CD4-positive, alpha-beta T cell treated with Interleukin-2 at 100 ng/mL for 4 hours (primary cell): ENCODE measurements around the gene IPO13.

Experiments
- DNase-seq: peaks from one replicate; pipeline ENCODE4 v3.0.0-alpha.2; 2020; ENCODE audit warnings: low spot score

IPO13 gene

GRCh38 chr1:43930168-43930948 is 16.4 kb upstream of the IPO13 start:
- DNase-seq, result no peak

GRCh38 chr1:43930949-43931275 is 15.8 kb upstream of the IPO13 start:
- DNase-seq, result no peak

DNA sequence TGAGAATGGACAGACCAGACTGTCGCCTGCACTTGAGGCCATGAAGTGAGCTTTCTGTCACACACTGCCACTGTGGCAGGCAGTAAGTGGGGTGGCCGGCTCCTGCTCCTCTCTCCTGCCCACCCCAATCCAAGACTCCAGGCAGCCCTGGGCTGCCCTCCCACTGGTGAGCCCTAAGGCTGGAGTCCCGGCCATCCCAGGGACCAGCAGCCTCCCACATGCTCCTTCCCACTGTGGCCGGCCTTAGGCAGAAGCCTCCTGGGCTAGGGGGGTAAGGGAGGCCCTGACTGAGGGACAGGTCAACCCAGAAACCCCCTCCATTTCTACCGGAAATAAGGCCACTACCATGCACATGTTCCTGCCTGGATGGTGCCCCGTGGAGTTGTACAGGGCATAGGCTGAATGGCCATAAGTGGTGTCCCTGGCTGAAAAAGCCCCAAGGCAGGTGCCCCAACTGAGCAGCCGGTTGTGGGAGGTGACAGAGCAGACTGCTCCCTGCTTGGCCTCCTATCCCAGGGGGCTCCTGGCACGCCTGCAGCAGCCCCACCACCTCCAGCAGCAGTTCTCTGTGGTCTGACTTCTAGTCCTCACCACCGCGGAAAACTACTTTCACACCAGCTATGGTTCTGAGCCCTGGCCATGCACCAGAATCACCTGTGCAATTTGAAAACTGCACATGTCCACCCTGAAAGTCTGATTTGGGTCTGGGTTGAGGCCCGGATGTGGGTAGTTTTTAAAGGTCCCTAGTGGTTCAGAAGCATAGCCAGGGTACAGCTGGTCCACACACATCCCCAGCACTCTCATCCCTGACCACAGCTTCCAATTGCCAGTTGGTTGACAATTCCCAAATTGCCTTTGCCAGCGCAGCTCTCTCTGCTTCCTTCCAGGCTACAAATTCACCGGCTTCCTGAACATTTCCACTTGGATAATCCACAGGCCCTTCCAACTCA is 14.8 kb upstream of the IPO13 start:
- DNase-seq, result no peak

DNA sequence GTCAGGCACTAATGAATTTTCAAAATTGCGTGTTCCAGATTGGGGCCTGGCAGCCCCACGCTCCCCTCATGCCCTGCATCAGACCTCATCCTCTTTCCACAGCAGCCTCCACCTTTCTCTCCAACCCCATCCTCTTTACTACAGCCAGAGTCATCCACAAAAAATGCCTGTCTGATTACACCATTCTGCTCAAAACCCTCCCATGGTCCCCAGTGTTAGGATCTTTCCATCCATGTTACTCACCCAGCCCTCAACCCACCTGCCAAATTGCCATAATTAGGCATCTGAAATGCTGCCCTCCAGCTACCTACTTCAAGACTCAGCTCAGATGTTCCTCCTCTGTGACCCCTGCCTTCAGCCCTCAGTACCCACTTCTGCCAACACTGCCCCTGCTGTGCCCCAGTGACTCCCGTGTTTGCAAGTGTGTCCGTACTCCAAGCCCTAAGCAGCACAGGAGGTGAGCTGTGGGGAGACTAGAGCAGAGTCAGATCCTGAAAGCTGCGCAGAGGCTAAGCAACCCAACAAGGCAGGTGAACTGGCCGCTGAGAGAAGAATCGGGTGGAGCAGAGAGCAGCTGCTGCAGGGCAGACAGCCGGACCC is 13.9 kb upstream of the IPO13 start:
- DNase-seq, result no peak

DNA sequence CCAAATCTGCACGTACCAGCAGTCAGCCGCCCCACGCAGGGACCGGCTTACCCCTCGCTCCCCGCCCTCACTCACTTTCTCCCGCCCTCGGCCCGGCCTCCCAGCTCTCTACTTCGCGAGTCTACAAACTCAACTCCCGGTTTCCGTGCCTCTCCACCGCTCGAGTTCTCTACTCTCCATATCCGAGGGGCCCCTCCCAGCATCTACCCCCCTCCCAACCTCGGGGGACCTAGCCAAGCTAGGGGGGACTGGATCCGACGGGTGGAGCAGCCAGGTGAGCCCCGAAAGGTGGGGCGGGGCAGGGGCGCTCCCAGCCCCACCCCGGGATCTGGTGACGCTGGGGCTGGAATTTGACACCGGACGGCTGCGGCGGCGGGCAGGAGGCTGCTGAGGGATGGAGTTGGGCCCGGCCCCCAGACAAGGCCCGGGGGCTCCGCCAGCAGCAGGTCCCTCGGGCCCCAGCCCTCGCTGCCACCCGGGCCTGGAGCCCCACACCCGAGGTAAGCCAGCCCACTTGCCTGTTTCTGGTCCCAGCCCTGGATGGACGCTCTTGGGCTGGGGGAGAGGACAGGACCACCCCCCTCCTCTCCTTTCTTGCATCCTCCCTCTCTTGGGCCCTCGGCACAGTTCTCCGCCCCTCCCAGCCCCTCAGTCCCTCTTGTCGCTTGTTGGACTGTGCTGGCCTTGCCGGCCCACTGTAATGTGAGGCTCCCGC is 13.2 kb upstream of the IPO13 start, which contains the start of gene ARTN:
Gene ARTN, plus strand, starts transcription at position 416 of the 715 bp plus-strand sequence. CDS start 1,856 bp downstream, outside the sequence.
- no peak for DNase-seq

- peak; percentile 42 for DNase-seq
These were observed 12.4 kb upstream of the IPO13 start for GRCh38 chr1:43934101-43934985.

DNA sequence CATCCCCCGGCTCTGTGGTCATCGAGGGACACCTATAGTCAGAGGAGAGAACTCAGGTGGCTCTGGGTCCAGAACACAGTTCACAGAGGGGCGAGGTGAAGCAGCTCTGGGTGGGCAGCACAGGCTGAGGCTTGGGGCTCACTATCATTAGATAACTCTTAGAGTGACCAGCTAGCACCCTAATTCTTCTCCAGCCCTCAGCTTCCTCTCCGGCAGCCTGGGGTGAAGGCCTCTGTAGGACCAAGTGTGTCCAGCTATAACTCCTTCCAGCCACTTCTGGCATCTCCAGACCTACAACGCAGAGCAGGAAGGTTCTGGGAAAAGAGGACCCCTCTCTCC is 11.8 kb upstream of the IPO13 start:
- no peak for DNase-seq

- DNase-seq, result no peak
These were observed 10.9 kb upstream of the IPO13 start for GRCh38 chr1:43935711-43936427.

DNA sequence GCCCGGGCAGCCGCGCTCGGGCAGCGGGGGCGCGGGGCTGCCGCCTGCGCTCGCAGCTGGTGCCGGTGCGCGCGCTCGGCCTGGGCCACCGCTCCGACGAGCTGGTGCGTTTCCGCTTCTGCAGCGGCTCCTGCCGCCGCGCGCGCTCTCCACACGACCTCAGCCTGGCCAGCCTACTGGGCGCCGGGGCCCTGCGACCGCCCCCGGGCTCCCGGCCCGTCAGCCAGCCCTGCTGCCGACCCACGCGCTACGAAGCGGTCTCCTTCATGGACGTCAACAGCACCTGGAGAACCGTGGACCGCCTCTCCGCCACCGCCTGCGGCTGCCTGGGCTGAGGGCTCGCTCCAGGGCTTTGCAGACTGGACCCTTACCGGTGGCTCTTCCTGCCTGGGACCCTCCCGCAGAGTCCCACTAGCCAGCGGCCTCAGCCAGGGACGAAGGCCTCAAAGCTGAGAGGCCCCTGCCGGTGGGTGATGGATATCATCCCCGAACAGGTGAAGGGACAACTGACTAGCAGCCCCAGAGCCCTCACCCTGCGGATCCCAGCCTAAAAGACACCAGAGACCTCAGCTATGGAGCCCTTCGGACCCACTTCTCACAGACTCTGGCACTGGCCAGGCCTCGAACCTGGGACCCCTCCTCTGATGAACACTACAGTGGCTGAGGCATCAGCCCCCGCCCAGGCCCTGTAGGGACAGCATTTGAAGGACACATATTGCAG is 10.2 kb upstream of the IPO13 start:
- no peak for DNase-seq

DNA sequence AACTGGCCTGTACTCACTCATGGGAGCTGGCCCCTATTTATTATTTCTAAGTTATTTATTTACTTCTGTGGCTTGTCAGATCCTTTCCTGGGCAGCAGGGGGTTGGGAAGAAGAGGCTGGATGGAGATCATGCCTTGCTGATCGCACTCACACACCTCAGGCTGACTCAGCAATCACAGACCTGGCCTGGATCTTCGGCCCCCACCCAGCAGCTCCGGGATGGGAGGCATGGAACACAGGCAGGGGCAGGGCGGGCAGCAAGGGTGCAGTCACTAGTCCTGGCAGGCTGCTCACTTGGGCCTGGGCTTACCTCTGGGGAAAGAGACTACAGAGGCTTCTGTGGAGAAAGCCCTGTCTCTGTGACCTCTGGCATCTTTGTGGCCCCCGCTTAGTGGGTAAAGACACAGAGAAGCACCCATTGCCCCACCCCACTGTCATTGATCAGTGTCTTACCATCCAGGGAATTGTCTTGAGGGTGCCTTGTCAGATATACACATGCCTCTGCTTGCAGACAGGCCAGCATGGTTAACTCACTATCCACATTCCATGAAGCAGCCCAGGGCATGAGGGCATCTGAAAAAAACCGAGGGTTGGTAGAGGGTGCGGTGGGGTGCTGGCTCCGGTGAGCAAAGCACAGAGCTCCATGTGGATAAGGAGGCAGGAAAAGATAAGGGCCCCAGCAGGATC is 9.4 kb upstream of the IPO13 start:
- DNase-seq, result no peak

GRCh38 chr1:43938383-43938782 is 8.4 kb upstream of the IPO13 start:
- no peak for DNase-seq

DNA sequence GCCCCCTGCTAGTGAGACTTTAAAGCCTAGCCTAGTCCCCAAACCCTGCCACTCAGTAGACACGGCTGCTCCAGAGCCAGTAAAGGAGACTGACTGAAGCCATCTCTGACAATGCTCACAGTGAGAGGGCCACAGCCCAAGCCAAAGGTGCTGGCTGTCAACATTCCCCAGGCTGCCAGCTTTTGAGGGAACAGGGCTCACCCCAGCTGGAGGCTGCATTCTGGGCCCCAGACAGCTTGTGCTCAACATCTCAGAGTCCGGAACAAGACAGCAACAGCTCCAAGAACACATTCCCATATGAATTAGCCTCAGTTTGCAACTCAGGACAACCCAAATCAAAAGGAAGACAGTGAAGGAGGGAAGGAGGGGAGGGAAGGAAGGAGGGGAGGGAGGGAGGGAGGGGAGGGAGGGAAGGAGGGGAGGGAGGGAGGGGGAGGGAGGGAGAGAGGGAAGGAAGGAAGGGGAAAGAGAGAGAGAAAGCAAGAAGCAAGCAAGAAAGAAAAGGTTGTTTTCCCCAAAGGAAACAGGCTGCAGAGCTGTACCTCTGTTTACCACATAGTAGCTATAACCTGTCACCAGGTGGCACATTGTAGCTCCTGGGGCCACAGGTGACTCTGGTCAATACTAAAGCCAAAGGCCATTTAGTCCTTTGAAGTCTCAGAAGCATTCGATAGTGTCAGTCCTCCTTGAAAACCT is 7.7 kb upstream of the IPO13 start:
- no peak for DNase-seq

GRCh38 chr1:43942411-43942810 is 4.3 kb upstream of the IPO13 start:
- DNase-seq, result no peak

DNA sequence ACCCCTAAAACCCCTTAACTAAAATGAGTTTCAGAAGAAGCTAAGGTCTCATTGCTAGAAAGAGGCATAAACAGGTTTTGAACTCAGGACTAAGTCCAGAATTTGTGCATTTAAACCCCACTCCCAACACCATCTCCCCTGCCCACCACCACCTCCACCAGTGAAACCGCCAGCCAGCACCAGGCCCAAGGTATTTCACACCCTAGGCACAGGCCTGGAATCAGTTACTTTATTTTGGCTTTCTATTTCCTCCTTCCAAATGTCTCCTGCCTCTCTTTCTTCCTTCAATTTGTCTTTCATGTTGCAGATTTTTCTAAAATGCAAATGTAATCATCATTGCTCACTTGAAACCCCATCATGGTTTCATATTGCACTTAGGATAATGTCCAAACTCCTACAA is 1.9 kb upstream of the IPO13 start:
- no peak for DNase-seq

GRCh38 chr1:43945674-43946235 is 995 bp upstream of the IPO13 start:
- DNase-seq, result no peak

DNA sequence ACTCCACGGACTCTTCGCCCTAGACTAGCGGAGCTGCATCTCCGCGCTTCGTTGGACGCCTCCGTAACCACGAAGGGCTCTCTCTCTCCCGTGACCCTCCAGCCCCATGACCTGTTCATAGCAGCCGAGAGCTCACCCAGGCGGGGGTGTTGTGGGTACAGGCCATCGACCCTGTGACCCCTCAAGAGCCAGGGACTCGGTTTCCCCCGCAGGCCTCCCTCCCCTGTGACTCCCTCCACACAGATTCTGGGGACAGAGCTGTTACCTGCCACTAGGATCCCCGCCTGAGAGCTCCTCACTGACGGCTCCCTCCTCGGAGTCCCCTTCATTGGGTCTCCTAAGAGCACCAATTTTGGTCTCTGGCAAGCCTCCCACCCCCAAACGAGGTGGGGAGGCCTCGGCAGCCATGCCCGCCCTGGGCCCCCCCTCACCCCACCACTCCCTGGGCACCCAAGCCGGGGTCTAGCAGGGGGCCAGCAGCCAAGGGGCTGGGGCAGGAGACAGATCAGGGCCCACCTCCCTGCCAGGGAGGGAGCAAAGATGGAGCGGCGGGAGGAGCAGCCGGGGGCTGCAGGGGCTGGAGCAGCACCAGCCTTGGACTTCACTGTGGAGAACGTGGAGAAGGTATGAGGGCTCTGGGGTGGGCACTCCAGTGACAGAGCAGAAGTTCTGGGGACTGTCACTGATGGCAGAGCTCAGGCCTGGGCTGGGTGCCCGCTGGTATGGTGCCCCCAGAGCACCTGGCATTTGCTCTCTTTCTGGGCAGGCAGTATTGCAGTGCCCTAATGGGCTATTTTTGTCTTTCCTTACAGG is 517 bp downstream of the IPO13 start:
- DNase-seq, result peak; percentile 7

DNA sequence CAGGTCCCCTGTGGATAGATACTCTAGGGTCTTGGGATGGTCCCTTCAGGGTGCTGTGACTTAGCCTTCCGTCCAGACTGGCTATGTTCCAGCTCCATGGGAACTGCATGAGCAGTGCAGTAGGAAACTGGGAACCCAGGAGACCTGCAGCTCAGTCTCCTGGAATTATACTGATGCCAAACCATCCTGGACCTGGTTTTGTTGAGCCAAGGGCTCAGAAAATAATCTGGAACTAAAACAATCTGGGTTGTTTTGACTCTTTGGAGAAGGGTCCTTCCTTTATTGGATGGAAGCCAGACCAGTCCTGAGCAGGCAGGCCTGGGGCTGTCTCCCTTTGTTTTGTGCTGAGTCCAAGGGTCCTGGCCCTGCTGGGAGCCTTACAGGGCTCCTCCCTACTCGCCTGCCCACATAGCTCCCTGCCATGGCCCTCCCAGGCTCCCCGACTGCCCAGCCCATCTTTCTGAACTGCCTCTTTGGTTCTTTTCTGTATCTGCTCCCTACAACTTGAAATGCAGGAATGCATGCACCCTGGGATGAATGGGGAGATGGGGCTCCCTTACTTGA is 1.2 kb downstream of the IPO13 start:
- no peak for DNase-seq
